A549 (cell line): ENCODE results near the gene CNTNAP2.

Experiments used
- EHMT2 ChIP-seq: fragments of 200-600 bp; sonication (generic); IDR thresholded peaks from 2 replicates; pipeline ENCODE4 v1.6.1; 2016; ENCODE audit warnings: antibody characterized with exemption, low read depth, mild to moderate bottlenecking, moderate library complexity
- EP300 ChIP-seq, 2 experiments: fragments of >200 bp; sonication (Bioruptor Twin); formaldehyde crosslinking; IDR thresholded peaks; 2 replicates in 1 of 2; 3 replicates in 1 of 2; pipeline ENCODE4 v1.6.1; 2016 to 2017
- HDAC2 ChIP-seq: fragments of 200-600 bp; sonication (generic); IDR thresholded peaks from 2 replicates; pipeline ENCODE4 v1.6.1; 2016
- HOXB13 ChIP-seq: fragments of 250-450 bp; sonication (Bioruptor Pico); IDR thresholded peaks from 2 replicates; pipeline ENCODE4 v1.5.0; 2020; ENCODE audit warnings: low read depth, mild to moderate bottlenecking, moderate library complexity
- HOXB5 ChIP-seq: fragments of 250-450 bp; sonication (Bioruptor Pico); IDR thresholded peaks from 2 replicates; pipeline ENCODE4 v1.5.0; 2020; ENCODE audit warnings: mild to moderate bottlenecking, moderate library complexity
- JUNB ChIP-seq: fragments of >200 bp; sonication (Bioruptor Twin); formaldehyde crosslinking; IDR thresholded peaks from 2 replicates; pipeline ENCODE4 v1.6.1; 2016
- MAZ ChIP-seq: fragments of 150-350 bp; IDR thresholded peaks from 2 replicates; pipeline ENCODE4 v1.6.1; 2014; ENCODE audit warnings: antibody characterized with exemption, low read depth, low read length, borderline replicate concordance
- RARB ChIP-seq: fragments of 250-450 bp; sonication (Bioruptor Pico); IDR thresholded peaks from 2 replicates; pipeline ENCODE4 v1.8.0; 2021; ENCODE audit warnings: mild to moderate bottlenecking, moderate library complexity
- SMC3 ChIP-seq: fragments of >200 bp; sonication (Bioruptor Twin); formaldehyde crosslinking; IDR thresholded peaks from 3 replicates; pipeline ENCODE4 v1.6.1; 2018; ENCODE audit warnings: inconsistent platforms
- SREBF2 ChIP-seq: fragments of 450-650 bp; IDR thresholded peaks from 2 replicates; pipeline ENCODE4 v1.6.1; 2014; ENCODE audit warnings: mild to moderate bottlenecking, moderate library complexity
- TF ChIP-seq, protein P1 (sequence below): fragments of >200 bp; sonication (Bioruptor Twin); formaldehyde crosslinking; IDR thresholded peaks from 3 replicates; pipeline ENCODE4 v1.5.1; 2016
- TF ChIP-seq, protein P2 (sequence below): IDR thresholded peaks from 2 replicates; pipeline ENCODE4 v1.6.1; 2012
- TF ChIP-seq, protein P3 (sequence below): fragments of 200-600 bp; sonication (generic); IDR thresholded peaks from 2 replicates; pipeline ENCODE4 v1.6.1; 2016; ENCODE audit warnings: antibody characterized with exemption, mild to moderate bottlenecking, moderate library complexity

DNA sequence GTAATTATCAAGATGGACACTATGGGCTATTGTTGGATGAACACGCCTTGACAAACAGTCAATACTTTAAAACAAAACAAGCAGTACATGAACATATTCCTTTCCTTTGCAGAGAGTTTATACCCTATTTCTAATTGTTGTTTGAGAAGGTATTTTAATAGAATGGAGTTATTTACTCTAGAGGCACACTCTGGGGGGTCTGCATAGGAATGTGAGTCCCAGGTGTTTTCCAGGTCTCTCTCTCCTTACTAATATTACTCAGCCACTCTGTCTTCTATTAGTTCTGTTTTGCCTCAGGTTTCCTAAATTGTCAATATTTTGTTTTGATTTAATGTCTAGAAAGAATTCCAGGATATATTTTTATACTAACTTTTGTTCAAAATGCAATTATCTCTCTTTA lies 1091.4 kb downstream of the CNTNAP2 start:
- TF ChIP-seq HOXB5 (no peak), RARB (no peak), EHMT2 (no peak), HOXB13 (CRISPR knock-in tag) (no peak), SREBF2 (no peak), HDAC2 (no peak), MAZ (no peak), SMC3 (no peak), EP300 (IDR thresholded peaks at IDR 0.05) (no peak), JUNB (no peak)
- TF ChIP-seq, protein P1, sequence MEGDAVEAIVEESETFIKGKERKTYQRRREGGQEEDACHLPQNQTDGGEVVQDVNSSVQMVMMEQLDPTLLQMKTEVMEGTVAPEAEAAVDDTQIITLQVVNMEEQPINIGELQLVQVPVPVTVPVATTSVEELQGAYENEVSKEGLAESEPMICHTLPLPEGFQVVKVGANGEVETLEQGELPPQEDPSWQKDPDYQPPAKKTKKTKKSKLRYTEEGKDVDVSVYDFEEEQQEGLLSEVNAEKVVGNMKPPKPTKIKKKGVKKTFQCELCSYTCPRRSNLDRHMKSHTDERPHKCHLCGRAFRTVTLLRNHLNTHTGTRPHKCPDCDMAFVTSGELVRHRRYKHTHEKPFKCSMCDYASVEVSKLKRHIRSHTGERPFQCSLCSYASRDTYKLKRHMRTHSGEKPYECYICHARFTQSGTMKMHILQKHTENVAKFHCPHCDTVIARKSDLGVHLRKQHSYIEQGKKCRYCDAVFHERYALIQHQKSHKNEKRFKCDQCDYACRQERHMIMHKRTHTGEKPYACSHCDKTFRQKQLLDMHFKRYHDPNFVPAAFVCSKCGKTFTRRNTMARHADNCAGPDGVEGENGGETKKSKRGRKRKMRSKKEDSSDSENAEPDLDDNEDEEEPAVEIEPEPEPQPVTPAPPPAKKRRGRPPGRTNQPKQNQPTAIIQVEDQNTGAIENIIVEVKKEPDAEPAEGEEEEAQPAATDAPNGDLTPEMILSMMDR = no peak
- TF ChIP-seq, protein P2, sequence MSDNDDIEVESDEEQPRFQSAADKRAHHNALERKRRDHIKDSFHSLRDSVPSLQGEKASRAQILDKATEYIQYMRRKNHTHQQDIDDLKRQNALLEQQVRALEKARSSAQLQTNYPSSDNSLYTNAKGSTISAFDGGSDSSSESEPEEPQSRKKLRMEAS = no peak
- TF ChIP-seq, protein P3, sequence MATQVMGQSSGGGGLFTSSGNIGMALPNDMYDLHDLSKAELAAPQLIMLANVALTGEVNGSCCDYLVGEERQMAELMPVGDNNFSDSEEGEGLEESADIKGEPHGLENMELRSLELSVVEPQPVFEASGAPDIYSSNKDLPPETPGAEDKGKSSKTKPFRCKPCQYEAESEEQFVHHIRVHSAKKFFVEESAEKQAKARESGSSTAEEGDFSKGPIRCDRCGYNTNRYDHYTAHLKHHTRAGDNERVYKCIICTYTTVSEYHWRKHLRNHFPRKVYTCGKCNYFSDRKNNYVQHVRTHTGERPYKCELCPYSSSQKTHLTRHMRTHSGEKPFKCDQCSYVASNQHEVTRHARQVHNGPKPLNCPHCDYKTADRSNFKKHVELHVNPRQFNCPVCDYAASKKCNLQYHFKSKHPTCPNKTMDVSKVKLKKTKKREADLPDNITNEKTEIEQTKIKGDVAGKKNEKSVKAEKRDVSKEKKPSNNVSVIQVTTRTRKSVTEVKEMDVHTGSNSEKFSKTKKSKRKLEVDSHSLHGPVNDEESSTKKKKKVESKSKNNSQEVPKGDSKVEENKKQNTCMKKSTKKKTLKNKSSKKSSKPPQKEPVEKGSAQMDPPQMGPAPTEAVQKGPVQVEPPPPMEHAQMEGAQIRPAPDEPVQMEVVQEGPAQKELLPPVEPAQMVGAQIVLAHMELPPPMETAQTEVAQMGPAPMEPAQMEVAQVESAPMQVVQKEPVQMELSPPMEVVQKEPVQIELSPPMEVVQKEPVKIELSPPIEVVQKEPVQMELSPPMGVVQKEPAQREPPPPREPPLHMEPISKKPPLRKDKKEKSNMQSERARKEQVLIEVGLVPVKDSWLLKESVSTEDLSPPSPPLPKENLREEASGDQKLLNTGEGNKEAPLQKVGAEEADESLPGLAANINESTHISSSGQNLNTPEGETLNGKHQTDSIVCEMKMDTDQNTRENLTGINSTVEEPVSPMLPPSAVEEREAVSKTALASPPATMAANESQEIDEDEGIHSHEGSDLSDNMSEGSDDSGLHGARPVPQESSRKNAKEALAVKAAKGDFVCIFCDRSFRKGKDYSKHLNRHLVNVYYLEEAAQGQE = no peak
